GM12878 (cell line): ENCODE measurements around the gene RAPGEF6. TPM values are rescaled to one million over a fixed set of nuclear protein-coding genes. Genes with fewer than 3 reads are reported as not detected.

ENCODE experiments used
- ATF3 ChIP-seq: IDR thresholded peaks from 2 replicates; pipeline ENCODE4 v1.6.1; 2011; ENCODE audit warnings: low read depth, mild to moderate bottlenecking, low read length, moderate library complexity, borderline replicate concordance; ENCODE audit errors: extremely low read depth
- CHD1 ChIP-seq: IDR thresholded peaks from 2 replicates; pipeline ENCODE4 v1.6.1; 2012; ENCODE audit warnings: low read depth, low read length, improper control_type of control experiment
- ETV6 ChIP-seq, 2 experiments: fragments of 450-650 bp in 1 of 2; IDR thresholded peaks in 1 of 2; conservative IDR thresholded peaks in 1 of 2; 2 replicates each; pipeline ENCODE4 v1.6.1; 2014; ENCODE audit warnings: antibody characterized with exemption in 1 of 2, borderline replicate concordance in 1 of 2, low read depth in 1 of 2, mild to moderate bottlenecking in 1 of 2, moderate library complexity in 1 of 2
- FOXK2 ChIP-seq: fragments of 450-650 bp; IDR thresholded peaks from 2 replicates; pipeline ENCODE4 v1.6.1; 2017; ENCODE audit warnings: mild to moderate bottlenecking, moderate library complexity
- HDGF ChIP-seq: fragments of 450-650 bp; IDR thresholded peaks from 2 replicates; pipeline ENCODE4 v1.6.1; 2016; ENCODE audit warnings: antibody characterized with exemption
- IKZF1 ChIP-seq: fragments of 450-650 bp; conservative IDR thresholded peaks from 2 replicates; pipeline ENCODE4 v1.6.1; 2017; ENCODE audit warnings: antibody characterized with exemption, mild to moderate bottlenecking
- JUND ChIP-seq: IDR thresholded peaks from 2 replicates; pipeline ENCODE4 v1.6.1; 2012; ENCODE audit warnings: low read depth, mild to moderate bottlenecking, low read length, improper control_type of control experiment, moderate library complexity
- NR2F1 ChIP-seq: fragments of 450-650 bp; conservative IDR thresholded peaks from 2 replicates; pipeline ENCODE4 v1.6.1; 2017; ENCODE audit warnings: mild to moderate bottlenecking
- POU2F2 ChIP-seq: IDR thresholded peaks from 3 replicates; pipeline ENCODE4 v1.6.1; 2011; ENCODE audit warnings: low read depth, mild to moderate bottlenecking, low read length, borderline replicate concordance
- RCOR1 ChIP-seq: conservative IDR thresholded peaks from 2 replicates; pipeline ENCODE4 v1.6.1; 2012; ENCODE audit warnings: low read depth, low read length, improper control_type of control experiment
- REST ChIP-seq: IDR thresholded peaks from 2 replicates; pipeline ENCODE4 v1.6.1; 2012; ENCODE audit warnings: mild to moderate bottlenecking, low read depth, low read length
- SMAD5 ChIP-seq: IDR thresholded peaks from 2 replicates; pipeline ENCODE4 v1.6.1; 2016; ENCODE audit warnings: antibody characterized with exemption, low read depth
- SPI1 ChIP-seq: IDR thresholded peaks from 2 replicates; pipeline ENCODE4 v1.6.1; 2011; ENCODE audit warnings: low read depth, mild to moderate bottlenecking, low read length, moderate library complexity, borderline replicate concordance; ENCODE audit not compliant: insufficient read depth
- SRF ChIP-seq, 2 experiments: IDR thresholded peaks; 2 replicates each; pipeline ENCODE4 v1.6.1; 2011; ENCODE audit warnings: low read depth in 2 of 2, low read length in 2 of 2, mild to moderate bottlenecking in 1 of 2, moderate library complexity in 1 of 2
- STAT3 ChIP-seq: IDR thresholded peaks from 2 replicates; pipeline ENCODE4 v1.6.1; 2011; ENCODE audit warnings: low read depth, low read length, improper control_type of control experiment
- YBX1 ChIP-seq: fragments of 450-650 bp; IDR thresholded peaks from 2 replicates; pipeline ENCODE4 v1.6.1; 2016; ENCODE audit warnings: antibody characterized with exemption
- ZNF24 ChIP-seq: fragments of 450-650 bp; IDR thresholded peaks from 2 replicates; pipeline ENCODE4 v1.6.1; 2017; ENCODE audit warnings: antibody characterized with exemption, mild to moderate bottlenecking
- polyA plus RNA-seq, 11 experiments: library from polyadenylated mRNA; depleted of rRNA in 4 of 11; unstranded in 6 of 11; stranded (reverse) in 5 of 11; fragments of >200 nt; fragmentation: Nextera tagmentation in 4 of 11; fragmentation: Illumina TruSeq in 1 of 11; extraction: Ambion mirVana in 4 of 11; extraction: Trizol in 1 of 11; gene quantifications; 1 replicate in 1 of 11; 2 replicates in 10 of 11; pipeline versions ENCODE4 v1.2.1 to v1.2.3, GENCODE V29; 2011 to 2016; ENCODE audit warnings: inconsistent platforms in 2 of 11, missing spikeins in 2 of 11, low read depth in 1 of 11
- total RNA-seq, 4 experiments: library from RNA; depleted of rRNA in 3 of 4; stranded (reverse); fragments of >200 nt in 3 of 4; fragmentation: Illumina TruSeq in 1 of 4; extraction: Trizol in 1 of 4; gene quantifications; 2 replicates each; pipeline versions ENCODE4 v1.2.1 to v1.2.3, GENCODE V29; 2013 to 2021
- TF ChIP-seq, protein P1 (sequence below): IDR thresholded peaks from 2 replicates; pipeline ENCODE4 v1.6.1; 2012; ENCODE audit warnings: improper control_type of control experiment, low read depth, low read length; ENCODE audit not compliant: insufficient replicate concordance
- TF ChIP-seq, protein P2 (sequence below): IDR thresholded peaks from 2 replicates; pipeline ENCODE4 v1.6.1; 2012; ENCODE audit warnings: low read depth, low read length, improper control_type of control experiment

RAPGEF6 gene
- total and polyA plus RNA-seq, 10 of the 15 experiments (the other 5 are each of a cell fraction or from before 2014, with no cell fraction given), result 2.9 to 24.0 (median 14.2) TPM

DNA sequence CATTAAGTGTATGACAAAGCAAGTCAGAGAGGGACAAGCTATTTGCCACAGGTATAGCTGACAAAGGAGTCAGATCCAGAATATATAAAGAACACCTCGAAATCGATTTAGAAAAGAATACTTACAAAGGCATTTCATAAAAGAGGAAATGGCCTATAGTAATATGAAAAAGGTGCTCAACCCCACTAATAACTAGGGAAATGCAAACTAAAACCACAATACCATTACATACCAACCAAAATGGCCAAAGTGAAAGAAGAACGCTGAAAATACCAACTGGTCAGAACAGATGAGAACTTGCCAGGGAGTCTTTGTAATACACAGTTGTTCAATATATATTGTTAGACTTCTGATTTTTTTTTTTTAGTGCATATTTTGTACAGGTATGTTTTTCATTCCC lies 218.3 kb downstream of the RAPGEF6 start (continued):
- TF ChIP-seq REST (no peak), CHD1 (no peak), SRF (IDR thresholded peaks at IDR 0.05; ENCODE audit: low read depth in 2 of 2, low read length in 2 of 2) (no peak), STAT3 (no peak), POU2F2 (peak; percentile 30; the same call in 1 of the 3 replicates), ETV6 (conservative IDR thresholded peaks at IDR 0.05 in 1 of 2, IDR thresholded peaks at IDR 0.05 in 1 of 2; ENCODE audit: borderline replicate concordance in 1 of 2, low read depth in 1 of 2) (peak in 1 of 2 experiments; percentile 42; a peak in 1 of 4 replicates), ATF3 (no peak), JUND (no peak), FOXK2 (no peak), IKZF1 (0 out of 2 replicates have a peak, but pooled peaks have one; percentile 22), YBX1 (no peak), SMAD5 (no peak), ZNF24 (no peak), RCOR1 (no peak), HDGF (no peak), SPI1 (peak; percentile 86), NR2F1 (no peak)
- TF ChIP-seq, protein P1, sequence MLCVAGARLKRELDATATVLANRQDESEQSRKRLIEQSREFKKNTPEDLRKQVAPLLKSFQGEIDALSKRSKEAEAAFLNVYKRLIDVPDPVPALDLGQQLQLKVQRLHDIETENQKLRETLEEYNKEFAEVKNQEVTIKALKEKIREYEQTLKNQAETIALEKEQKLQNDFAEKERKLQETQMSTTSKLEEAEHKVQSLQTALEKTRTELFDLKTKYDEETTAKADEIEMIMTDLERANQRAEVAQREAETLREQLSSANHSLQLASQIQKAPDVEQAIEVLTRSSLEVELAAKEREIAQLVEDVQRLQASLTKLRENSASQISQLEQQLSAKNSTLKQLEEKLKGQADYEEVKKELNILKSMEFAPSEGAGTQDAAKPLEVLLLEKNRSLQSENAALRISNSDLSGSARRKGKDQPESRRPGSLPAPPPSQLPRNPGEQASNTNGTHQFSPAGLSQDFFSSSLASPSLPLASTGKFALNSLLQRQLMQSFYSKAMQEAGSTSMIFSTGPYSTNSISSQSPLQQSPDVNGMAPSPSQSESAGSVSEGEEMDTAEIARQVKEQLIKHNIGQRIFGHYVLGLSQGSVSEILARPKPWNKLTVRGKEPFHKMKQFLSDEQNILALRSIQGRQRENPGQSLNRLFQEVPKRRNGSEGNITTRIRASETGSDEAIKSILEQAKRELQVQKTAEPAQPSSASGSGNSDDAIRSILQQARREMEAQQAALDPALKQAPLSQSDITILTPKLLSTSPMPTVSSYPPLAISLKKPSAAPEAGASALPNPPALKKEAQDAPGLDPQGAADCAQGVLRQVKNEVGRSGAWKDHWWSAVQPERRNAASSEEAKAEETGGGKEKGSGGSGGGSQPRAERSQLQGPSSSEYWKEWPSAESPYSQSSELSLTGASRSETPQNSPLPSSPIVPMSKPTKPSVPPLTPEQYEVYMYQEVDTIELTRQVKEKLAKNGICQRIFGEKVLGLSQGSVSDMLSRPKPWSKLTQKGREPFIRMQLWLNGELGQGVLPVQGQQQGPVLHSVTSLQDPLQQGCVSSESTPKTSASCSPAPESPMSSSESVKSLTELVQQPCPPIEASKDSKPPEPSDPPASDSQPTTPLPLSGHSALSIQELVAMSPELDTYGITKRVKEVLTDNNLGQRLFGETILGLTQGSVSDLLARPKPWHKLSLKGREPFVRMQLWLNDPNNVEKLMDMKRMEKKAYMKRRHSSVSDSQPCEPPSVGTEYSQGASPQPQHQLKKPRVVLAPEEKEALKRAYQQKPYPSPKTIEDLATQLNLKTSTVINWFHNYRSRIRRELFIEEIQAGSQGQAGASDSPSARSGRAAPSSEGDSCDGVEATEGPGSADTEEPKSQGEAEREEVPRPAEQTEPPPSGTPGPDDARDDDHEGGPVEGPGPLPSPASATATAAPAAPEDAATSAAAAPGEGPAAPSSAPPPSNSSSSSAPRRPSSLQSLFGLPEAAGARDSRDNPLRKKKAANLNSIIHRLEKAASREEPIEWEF, result no peak
- TF ChIP-seq, protein P2, sequence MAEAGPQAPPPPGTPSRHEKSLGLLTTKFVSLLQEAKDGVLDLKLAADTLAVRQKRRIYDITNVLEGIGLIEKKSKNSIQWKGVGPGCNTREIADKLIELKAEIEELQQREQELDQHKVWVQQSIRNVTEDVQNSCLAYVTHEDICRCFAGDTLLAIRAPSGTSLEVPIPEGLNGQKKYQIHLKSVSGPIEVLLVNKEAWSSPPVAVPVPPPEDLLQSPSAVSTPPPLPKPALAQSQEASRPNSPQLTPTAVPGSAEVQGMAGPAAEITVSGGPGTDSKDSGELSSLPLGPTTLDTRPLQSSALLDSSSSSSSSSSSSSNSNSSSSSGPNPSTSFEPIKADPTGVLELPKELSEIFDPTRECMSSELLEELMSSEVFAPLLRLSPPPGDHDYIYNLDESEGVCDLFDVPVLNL, result no peak
